Measurements from ENCODE around the gene TP53I13.

DNA sequence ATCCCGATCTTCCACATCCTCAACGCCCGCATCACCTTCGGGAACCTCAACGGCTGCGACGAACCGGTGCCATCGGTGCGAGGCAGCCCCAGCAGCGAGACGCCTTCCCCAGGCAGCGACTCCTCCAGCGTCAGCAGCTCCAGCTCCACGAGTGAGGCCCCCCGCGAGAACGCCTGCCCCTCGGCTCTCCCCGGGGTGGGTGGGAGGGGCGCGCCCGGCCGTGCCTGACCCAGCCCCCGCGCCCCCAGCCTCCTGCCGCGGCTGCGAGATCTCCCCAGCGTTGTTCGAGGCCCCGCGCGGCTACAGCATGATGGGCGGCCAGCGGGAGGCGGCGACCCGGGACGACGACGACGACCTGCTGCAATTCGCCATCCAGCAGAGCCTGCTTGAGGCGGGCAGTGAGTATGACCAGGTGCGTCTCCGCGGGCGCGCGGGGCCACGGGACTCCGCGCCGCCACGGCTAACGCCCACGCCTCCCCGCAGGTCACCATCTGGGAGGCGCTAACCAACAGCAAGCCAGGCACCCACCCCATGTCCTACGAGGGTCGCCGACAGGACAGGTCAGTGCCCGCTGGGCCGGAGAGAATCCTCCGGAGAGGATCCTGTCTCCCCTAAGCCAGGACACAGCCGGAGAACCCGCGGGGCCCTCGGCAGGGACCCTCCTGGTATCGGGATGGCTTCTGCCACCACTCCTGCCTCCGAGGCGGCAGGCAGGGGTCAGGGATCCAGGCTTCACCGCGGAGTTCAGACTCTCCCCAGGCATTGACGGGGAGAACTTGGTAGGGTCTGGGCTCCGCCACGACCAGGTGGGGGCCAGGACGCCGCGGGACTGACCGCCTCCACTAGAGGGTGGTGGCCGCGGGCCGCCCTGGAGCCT is 44.1 kb downstream of the TP53I13 start:
- TF ChIP-seq, protein P1, sequence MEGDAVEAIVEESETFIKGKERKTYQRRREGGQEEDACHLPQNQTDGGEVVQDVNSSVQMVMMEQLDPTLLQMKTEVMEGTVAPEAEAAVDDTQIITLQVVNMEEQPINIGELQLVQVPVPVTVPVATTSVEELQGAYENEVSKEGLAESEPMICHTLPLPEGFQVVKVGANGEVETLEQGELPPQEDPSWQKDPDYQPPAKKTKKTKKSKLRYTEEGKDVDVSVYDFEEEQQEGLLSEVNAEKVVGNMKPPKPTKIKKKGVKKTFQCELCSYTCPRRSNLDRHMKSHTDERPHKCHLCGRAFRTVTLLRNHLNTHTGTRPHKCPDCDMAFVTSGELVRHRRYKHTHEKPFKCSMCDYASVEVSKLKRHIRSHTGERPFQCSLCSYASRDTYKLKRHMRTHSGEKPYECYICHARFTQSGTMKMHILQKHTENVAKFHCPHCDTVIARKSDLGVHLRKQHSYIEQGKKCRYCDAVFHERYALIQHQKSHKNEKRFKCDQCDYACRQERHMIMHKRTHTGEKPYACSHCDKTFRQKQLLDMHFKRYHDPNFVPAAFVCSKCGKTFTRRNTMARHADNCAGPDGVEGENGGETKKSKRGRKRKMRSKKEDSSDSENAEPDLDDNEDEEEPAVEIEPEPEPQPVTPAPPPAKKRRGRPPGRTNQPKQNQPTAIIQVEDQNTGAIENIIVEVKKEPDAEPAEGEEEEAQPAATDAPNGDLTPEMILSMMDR (IDR thresholded peaks at IDR 0.05; ENCODE audit: low read depth, low read length) = no peak
- TF ChIP-seq MYC (IDR thresholded peaks at IDR 0.05; ENCODE audit: low read depth, low read length) (no peak), POLR2A (IDR thresholded peaks at IDR 0.05; ENCODE audit: extremely low read depth, insufficient read length) (no peak)
